IMR-90 (cell line): ENCODE results near the gene CAGE1.

ENCODE experiments used
- BHLHE40 ChIP-seq: fragments of 150-350 bp; IDR thresholded peaks from 2 replicates; pipeline ENCODE4 v1.6.1; 2016; ENCODE audit warnings: mild to moderate bottlenecking, low read depth, low read length
- CEBPB ChIP-seq: IDR thresholded peaks from 2 replicates; pipeline ENCODE4 v1.6.1; 2012; ENCODE audit warnings: low read depth, low read length, improper control_type of control experiment
- CHD1 ChIP-seq: IDR thresholded peaks from 2 replicates; pipeline ENCODE4 v1.6.1; 2012; ENCODE audit warnings: low read depth, low read length, improper control_type of control experiment
- CTCF ChIP-seq: conservative IDR thresholded peaks from 2 replicates; pipeline ENCODE4 v1.5.1; 2012; ENCODE audit warnings: mild to moderate bottlenecking, low read depth, low read length, improper control_type of control experiment
- FOS ChIP-seq: fragments of 150-350 bp; IDR thresholded peaks from 2 replicates; pipeline ENCODE4 v1.6.1; 2016; ENCODE audit warnings: low read depth, low read length
- MAFK ChIP-seq: IDR thresholded peaks from 2 replicates; pipeline ENCODE4 v1.6.1; 2012; ENCODE audit warnings: low read depth, low read length, improper control_type of control experiment
- MAZ ChIP-seq: IDR thresholded peaks from 2 replicates; pipeline ENCODE4 v1.6.1; 2012; ENCODE audit warnings: low read depth, mild to moderate bottlenecking, low read length, improper control_type of control experiment, moderate library complexity, borderline replicate concordance
- MXI1 ChIP-seq: IDR thresholded peaks from 2 replicates; pipeline ENCODE4 v1.6.1; 2012; ENCODE audit warnings: low read depth, mild to moderate bottlenecking, low read length, moderate library complexity, borderline replicate concordance
- POLR2A ChIP-seq: IDR thresholded peaks from 2 replicates; pipeline ENCODE4 v1.6.1; 2012; ENCODE audit warnings: mild to moderate bottlenecking, low read depth, low read length
- RAD21 ChIP-seq: IDR thresholded peaks from 2 replicates; pipeline ENCODE4 v1.6.1; 2012; ENCODE audit warnings: low read length, improper control_type of control experiment
- RFX5 ChIP-seq: IDR thresholded peaks from 2 replicates; pipeline ENCODE4 v1.8.0; 2012; ENCODE audit warnings: low read depth, mild to moderate bottlenecking, low read length, moderate library complexity
- USF2 ChIP-seq: fragments of 150-350 bp; IDR thresholded peaks from 2 replicates; pipeline ENCODE4 v1.6.1; 2017; ENCODE audit warnings: mild to moderate bottlenecking, antibody characterized with exemption, low read length, low read depth

DNA sequence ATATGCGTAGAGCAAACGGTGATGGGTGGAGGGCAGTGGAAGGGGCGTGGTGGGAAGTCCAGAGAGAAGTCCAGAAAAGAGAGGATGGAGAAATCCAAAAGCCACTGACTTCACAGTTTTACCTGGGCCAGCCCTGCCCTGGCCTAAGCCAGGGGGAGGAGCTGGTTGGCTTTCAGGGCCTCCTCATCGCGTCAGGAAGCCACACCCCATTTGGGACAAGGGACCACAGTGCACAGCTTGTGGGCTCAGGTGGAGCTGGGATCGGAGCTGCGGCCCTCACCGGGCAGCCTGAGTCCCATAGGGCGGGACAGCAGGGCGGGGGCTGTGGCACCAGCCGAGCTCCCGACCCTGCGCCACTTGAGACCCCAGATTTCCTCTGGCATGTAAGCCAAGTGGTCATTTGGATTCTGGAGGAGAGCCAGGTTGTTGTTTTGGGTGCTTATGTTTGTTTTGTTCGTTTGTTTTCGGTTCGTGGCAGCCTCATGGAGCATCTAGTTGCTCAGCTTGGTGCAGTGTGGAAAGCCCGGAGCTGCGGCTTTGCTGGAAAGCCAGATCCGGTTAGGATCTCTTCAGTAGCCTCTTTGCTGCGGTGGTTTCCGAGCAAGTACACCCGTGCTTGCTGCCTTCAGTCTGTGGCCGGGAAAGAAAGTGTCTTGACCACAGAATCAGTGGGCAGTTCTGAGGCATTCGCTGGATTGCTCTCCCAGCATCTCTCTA, 42.3 kb upstream of the CAGE1 start:
- TF ChIP-seq CTCF (no peak), MAZ (no peak), RAD21 (no peak), POLR2A (no peak), MXI1 (no peak), CEBPB (no peak), CHD1 (no peak), USF2 (no peak), FOS (no peak), MAFK (no peak), BHLHE40 (no peak), RFX5 (no peak)
